Chondrocyte (in vitro differentiated cells): Measurements from ENCODE around the gene UBN1. TPM values are rescaled to one million over a fixed set of nuclear protein-coding genes. Genes with fewer than 3 reads are reported as not detected.
"Not testable (repeated sequence)": the region's sequence is repeated elsewhere in the genome, so short reads cannot be mapped to it uniquely, and the experiment has no call there.

Experiments used
- DNase-seq: peaks from one replicate; pipeline ENCODE4 v3.0.0; 2021; ENCODE audit warnings: mixed read lengths, low spot score
- H3K27ac Mint-ChIP-seq: one replicate; pipeline ENCODE4 v1.8.0; 2021; ENCODE audit warnings: mild to moderate bottlenecking, moderate library complexity, mixed read lengths; ENCODE audit not compliant: unreplicated experiment
- H3K27me3 Mint-ChIP-seq: 2 replicates; pipeline ENCODE4 v1.8.0; 2021; ENCODE audit warnings: low read depth, mixed read lengths
- H3K36me3 Mint-ChIP-seq: 2 replicates; pipeline ENCODE4 v1.8.0; 2021; ENCODE audit warnings: low read depth, mixed read lengths
- H3K4me1 Mint-ChIP-seq: 2 replicates; pipeline ENCODE4 v1.8.0; 2021; ENCODE audit warnings: low read depth, mild to moderate bottlenecking, mixed read lengths
- H3K4me3 Mint-ChIP-seq: one replicate; pipeline ENCODE4 v1.8.0; 2021; ENCODE audit warnings: mild to moderate bottlenecking, moderate library complexity, mixed read lengths; ENCODE audit not compliant: unreplicated experiment
- H3K9me3 Mint-ChIP-seq: 2 replicates; pipeline ENCODE4 v1.8.0; 2021; ENCODE audit warnings: low read depth, mixed read lengths
- CTCF ChIP-seq: fragments of 200-600 bp; sonication (generic); IDR thresholded peaks from 2 replicates; pipeline ENCODE4 v1.5.0; 2021; ENCODE audit warnings: antibody characterized with exemption, mild to moderate bottlenecking, moderate library complexity
- total RNA-seq: library from RNA; stranded (reverse); gene quantifications from 3 replicates; pipeline ENCODE4 v1.2.1, GENCODE V29; 2021

UBN1 gene
- total RNA-seq, 1 donor from 2014 or later = 40.1 TPM

GRCh38 chr16:4925293-4925607 lies 78.0 kb downstream of the UBN1 start:
- H3K36me3 Mint-ChIP-seq = peaks cover 8% of the 10 kb centered on the region
- TF ChIP-seq CTCF = no peak
- H3K27ac Mint-ChIP-seq = no peak overlapping the region
- H3K4me3 Mint-ChIP-seq = no peak overlapping the region
- no peaks in the 10 kb centered on the region for H3K4me1 Mint-ChIP-seq
- no peak for DNase-seq
- H3K9me3 Mint-ChIP-seq = peaks cover 11% of the 10 kb centered on the region
- peaks cover 16% of the 10 kb centered on the region for H3K27me3 Mint-ChIP-seq

- no peak overlapping the region for H3K4me3 Mint-ChIP-seq
- no peak overlapping the region for H3K27ac Mint-ChIP-seq
- H3K4me1 Mint-ChIP-seq = no peaks in the 10 kb centered on the region
Measured at GRCh38 chr16:4925791-4926190, 78.5 kb downstream of the UBN1 start.

DNA sequence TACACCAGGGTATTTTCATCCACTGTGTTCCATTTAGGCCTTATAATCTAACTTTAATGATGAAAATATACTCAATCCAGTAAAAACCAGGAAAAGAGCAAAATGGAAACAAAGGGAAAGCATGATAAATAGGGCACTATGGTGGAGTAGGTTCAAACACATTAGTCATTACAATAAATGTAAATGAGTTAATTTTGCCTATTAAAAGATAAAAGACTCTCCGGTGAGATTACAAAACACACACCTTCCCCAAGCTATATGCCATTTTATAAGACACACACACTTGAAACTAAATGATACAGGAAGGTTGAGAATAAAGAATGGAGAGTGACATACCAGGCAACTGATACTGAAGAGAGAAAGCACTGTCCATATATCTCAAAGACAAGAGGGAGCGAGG lies 79.6 kb downstream of the UBN1 start:
- H3K36me3 Mint-ChIP-seq = peaks cover 10% of the 10 kb centered on the region
- peaks cover 11% of the 10 kb centered on the region for H3K9me3 Mint-ChIP-seq
- peaks cover 25% of the 10 kb centered on the region for H3K27me3 Mint-ChIP-seq
- no peak for DNase-seq
- TF ChIP-seq CTCF = no peak
- H3K27ac Mint-ChIP-seq = no peak overlapping the region
- no peak overlapping the region for H3K4me3 Mint-ChIP-seq
- H3K4me1 Mint-ChIP-seq = no peaks in the 10 kb centered on the region

More at GRCh38 chr16:4925791-4926190, 78.5 kb downstream of the UBN1 start:
- peaks cover 18% of the 10 kb centered on the region for H3K27me3 Mint-ChIP-seq
- peaks cover 11% of the 10 kb centered on the region for H3K9me3 Mint-ChIP-seq
- no peak for TF ChIP-seq CTCF
- no peak for DNase-seq
- H3K36me3 Mint-ChIP-seq = peaks cover 10% of the 10 kb centered on the region

DNA sequence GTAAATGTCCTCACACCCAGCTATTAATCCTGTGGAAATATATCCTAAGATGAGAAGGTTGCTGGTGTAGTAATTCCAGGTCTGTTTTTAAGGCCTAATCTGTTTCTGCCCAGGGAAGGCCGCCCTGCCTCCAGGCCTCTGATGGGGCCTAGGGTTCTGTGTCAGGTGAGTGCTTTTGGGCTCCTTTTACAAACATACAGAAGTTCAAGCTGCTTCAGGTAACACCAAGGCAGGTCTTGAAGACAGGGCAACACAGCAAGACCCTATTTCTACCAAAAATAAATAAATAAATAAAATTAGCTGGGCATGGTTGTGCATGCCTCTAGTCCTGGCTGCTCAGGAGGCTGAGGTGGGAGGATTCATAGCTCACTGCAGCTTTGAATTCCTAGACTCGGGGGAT lies 80.4 kb downstream of the UBN1 start:
- H3K36me3 Mint-ChIP-seq = peaks cover 10% of the 10 kb centered on the region
- H3K4me1 Mint-ChIP-seq = no peaks in the 10 kb centered on the region
- DNase-seq = no peak
- TF ChIP-seq CTCF = no peak
- H3K4me3 Mint-ChIP-seq = no peak overlapping the region
- peaks cover 11% of the 10 kb centered on the region for H3K9me3 Mint-ChIP-seq
- H3K27ac Mint-ChIP-seq = no peak overlapping the region
- H3K27me3 Mint-ChIP-seq = peaks cover 25% of the 10 kb centered on the region

DNA sequence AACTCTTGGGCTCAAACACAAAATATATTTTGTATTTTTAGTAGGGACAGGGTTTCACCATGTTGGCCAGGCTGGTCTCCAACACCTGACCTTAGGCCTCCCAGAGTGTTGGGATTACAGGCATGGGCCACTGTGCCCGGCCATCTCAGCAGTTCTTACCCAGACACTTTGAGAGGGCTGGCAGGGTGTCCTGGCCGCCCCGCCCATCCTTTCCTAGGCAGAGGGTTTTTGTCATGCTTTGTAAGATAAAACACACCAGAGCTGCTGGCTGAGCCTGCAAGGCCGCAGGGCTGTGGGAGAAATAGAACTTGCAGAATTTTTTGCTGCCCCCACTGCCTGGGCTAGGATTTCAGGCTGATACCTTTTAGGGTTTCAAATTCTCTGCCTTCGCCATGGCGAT lies 80.9 kb downstream of the UBN1 start:
- no peak for DNase-seq
- Mint-ChIP-seq H3K9me3 (peaks cover 11% of the 10 kb centered on the region), H3K27ac (no peak overlapping the region)

GRCh38 chr16:4929619-4930018 lies 82.3 kb downstream of the UBN1 start:
- H3K4me1 Mint-ChIP-seq, H3K4me3 Mint-ChIP-seq, DNase-seq, H3K27ac Mint-ChIP-seq, H3K36me3 Mint-ChIP-seq: not testable (repeated sequence)
- H3K27me3 Mint-ChIP-seq = peaks cover 22% of the 10 kb centered on the region
- H3K9me3 Mint-ChIP-seq = peaks cover 11% of the 10 kb centered on the region

More for the DNA sequence above, 80.9 kb downstream of the UBN1 start:
- Mint-ChIP-seq H3K27me3 (peaks cover 21% of the 10 kb centered on the region), H3K36me3 (peaks cover 10% of the 10 kb centered on the region), H3K4me3 (no peak overlapping the region), H3K4me1 (no peaks in the 10 kb centered on the region)
- no peak for TF ChIP-seq CTCF
